Brain microvascular endothelial cell (primary cell): ENCODE measurements around the gene PPFIA1.
"Not testable (repeated sequence)": the region's sequence is repeated elsewhere in the genome, so short reads cannot be mapped to it uniquely, and the experiment has no call there.

Source experiments
- DNase-seq: peaks from one replicate; pipeline ENCODE4 v3.0.0-alpha.2; 2020
- H3K27ac ChIP-seq: fragments of 250-450 bp; sonication (Bioruptor Pico); 2 replicates; pipeline ENCODE4 v1.5.1; 2020; ENCODE audit warnings: mild to moderate bottlenecking, moderate library complexity
- H3K27me3 ChIP-seq: fragments of 250-450 bp; sonication (Bioruptor Pico); replicated peaks from 2 replicates; pipeline ENCODE4 v1.5.1; 2020; ENCODE audit warnings: mild to moderate bottlenecking
- H3K36me3 ChIP-seq: fragments of 250-450 bp; sonication (Bioruptor Pico); replicated peaks from 2 replicates; pipeline ENCODE4 v1.5.1; 2020; ENCODE audit warnings: mild to moderate bottlenecking
- H3K4me3 ChIP-seq: 2 replicates; pipeline ENCODE4 v1.5.1; 2011; ENCODE audit warnings: low read depth, mild to moderate bottlenecking, control low read depth, low read length, moderate library complexity
- in situ Hi-C: cut with HindIII; loops from 2 replicates; pipeline ENCODE4 v1.10.0; 2017; ENCODE audit warnings: low sequenced_read_pairs, low pct_ligation_motif_present
- TF ChIP-seq, protein P1 (sequence below): IDR thresholded peaks from 2 replicates; pipeline ENCODE4 v1.5.1; 2011; ENCODE audit warnings: low read depth, mild to moderate bottlenecking, moderate library complexity, low read length, control low read depth, inconsistent platforms; ENCODE audit errors: missing control alignments

PPFIA1 gene

DNA sequence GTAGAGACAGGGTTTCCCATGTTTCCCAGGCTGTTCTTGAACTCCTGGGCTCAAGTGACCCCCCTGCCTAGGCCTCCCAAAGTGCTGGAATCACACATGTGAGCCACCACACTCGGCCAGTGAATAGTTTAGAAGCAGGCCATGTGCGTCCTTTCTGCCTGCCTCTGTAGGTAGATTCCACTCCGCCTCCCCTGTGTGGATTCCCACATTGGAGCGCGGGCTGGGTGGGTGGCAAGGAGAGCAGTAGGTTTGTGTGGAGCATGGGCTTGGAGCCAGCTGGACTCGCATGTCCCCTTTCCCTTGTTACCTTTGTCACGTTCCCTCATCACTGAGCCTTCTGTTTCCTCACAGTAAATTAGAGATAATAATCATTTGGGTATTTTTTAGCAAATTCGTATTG lies 21.7 kb downstream of the PPFIA1 start:
- H3K4me3 ChIP-seq, result no peak overlapping the region
- H3K36me3 ChIP-seq, result peaks cover 14% of the 10 kb centered on the region
- no peaks in the 10 kb centered on the region for H3K27me3 ChIP-seq
- DNase-seq, result no peak
- TF ChIP-seq, protein P1, sequence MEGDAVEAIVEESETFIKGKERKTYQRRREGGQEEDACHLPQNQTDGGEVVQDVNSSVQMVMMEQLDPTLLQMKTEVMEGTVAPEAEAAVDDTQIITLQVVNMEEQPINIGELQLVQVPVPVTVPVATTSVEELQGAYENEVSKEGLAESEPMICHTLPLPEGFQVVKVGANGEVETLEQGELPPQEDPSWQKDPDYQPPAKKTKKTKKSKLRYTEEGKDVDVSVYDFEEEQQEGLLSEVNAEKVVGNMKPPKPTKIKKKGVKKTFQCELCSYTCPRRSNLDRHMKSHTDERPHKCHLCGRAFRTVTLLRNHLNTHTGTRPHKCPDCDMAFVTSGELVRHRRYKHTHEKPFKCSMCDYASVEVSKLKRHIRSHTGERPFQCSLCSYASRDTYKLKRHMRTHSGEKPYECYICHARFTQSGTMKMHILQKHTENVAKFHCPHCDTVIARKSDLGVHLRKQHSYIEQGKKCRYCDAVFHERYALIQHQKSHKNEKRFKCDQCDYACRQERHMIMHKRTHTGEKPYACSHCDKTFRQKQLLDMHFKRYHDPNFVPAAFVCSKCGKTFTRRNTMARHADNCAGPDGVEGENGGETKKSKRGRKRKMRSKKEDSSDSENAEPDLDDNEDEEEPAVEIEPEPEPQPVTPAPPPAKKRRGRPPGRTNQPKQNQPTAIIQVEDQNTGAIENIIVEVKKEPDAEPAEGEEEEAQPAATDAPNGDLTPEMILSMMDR, result no peak
- in situ Hi-C loops, result no loop called here
- no peak overlapping the region for H3K27ac ChIP-seq

DNA sequence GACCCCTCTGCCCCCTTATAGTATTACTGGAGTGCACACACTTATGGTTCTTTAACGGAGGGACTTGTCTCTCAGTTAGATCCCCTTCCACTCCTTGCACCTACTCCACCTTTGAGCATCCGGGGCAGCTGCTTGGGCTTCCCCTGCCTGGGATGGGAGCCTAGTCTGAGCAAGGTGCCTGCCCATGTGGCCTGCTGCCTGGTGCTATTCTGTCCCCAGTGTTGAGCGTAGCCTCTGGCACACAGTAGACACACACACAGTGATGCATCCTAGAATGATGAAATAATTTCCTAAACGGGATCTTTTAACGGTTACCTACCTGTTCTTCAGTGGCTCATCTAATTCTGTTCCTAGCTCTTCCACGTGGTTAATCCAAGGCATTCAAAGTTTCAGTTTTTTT lies 22.4 kb downstream of the PPFIA1 start:
- TF ChIP-seq, protein P1, result no peak
- in situ Hi-C loops, result no loop called here
- DNase-seq, result no peak
- Histone ChIP-seq H3K4me3 (no peak overlapping the region), H3K27ac (no peak overlapping the region), H3K27me3 (no peaks in the 10 kb centered on the region), H3K36me3 (peaks cover 14% of the 10 kb centered on the region)

DNA sequence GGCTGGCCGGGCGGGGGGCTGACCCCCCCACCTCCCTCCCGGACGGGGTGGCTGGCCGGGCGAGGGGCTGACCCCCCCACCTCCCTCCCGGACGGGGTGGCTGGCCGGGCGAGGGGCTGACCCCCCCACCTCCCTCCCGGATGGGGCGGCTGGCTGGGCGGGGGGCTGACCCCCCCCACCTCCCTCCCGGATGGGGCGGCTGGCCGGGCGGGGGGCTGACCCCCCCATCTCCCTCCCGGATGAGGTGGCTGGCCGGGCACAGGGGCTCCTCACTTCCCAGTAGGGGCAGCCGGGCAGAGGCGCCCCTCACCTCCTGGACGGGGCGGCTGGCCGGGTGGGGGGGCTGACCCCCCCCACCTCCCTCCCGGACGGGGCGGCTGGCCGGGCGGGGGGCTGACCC lies 24.7 kb downstream of the PPFIA1 start:
- H3K27ac ChIP-seq, H3K27me3 ChIP-seq, H3K4me3 ChIP-seq, in situ Hi-C loops, DNase-seq: not testable (repeated sequence)
- peaks cover 17% of the 10 kb centered on the region for H3K36me3 ChIP-seq

DNA sequence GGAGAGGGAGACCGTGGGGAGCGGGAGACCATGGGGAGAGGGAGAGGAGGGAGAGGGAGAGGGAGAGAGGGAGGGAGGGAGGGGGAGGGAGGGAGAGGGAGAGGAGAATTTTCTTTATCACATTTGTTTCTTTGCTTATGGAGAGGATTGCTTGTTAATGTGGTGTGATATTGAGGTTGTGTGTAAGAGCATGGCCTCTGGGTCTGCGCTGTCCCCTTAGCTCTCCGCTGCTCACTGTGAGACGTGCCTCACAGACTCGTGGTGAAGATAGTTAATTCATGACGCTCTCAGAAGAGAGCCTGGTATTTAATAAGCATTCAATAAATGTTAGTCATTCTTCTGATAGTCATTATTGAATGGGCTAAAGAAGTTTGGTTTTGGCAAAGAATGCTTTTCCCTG lies 26.2 kb downstream of the PPFIA1 start:
- Histone ChIP-seq H3K27ac (peak overlapping the region; percentile 75), H3K27me3 (no peaks in the 10 kb centered on the region), H3K4me3 (no peak overlapping the region), H3K36me3 (peaks cover 15% of the 10 kb centered on the region)
- TF ChIP-seq, protein P1, result no peak
- in situ Hi-C loops, result no loop called here
- DNase-seq, result peak; percentile 12

DNA sequence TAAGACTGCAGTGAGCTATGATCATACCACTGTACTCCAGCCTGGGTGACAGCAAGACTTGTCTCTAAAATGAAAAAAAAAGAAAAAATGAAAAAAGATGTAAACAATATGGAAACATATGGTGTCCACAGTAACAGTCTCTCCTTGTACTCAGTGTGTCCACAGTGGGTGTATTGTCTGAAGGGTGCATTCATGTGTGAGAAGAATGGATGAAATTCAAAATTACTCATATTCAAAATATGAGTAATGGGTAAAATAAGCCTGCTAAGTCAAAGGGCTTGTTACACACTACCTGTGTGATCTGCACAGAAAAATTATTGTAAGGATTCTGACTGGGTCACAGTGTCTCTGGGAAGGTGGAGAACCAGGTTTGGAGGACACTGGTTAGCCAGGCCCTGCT lies 26.9 kb downstream of the PPFIA1 start:
- H3K27ac ChIP-seq, result peak overlapping the region; percentile 75
- in situ Hi-C loops, result no loop called here
- H3K4me3 ChIP-seq, result no peak overlapping the region
- H3K27me3 ChIP-seq, result no peaks in the 10 kb centered on the region
- peaks cover 15% of the 10 kb centered on the region for H3K36me3 ChIP-seq
- TF ChIP-seq, protein P1, result no peak
- DNase-seq, result peak; percentile 34

DNA sequence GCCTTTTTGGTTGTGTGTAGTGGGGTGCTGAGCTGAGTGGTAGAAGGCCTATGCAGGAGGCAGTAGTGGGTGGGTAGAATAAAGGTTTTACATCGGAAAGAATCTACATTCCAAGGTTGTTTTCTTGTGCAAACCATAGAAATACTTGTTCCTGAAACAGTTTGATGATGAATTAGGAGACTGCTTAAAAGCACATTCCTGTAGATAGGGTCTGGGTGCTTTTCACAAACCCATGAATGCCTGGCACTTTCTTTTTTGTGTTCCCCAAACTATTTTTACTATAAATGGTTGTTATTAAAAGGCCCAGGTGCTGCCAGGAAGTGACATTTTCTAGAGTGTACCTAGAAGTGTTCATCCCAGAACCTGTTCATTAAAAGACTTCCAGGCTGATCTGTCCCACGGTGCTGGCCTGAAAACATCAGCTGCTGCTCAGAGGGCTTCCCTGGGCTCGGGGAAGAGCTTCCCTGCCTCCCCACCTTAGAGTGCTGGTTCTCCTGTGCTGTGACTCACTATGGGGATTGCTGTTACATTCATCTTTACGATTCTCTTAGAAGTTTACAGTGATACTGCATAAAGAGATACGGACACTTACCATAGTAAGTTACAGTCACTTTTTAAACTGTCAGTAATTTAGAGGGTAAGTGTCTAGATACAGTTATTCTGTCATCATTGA lies 27.9 kb downstream of the PPFIA1 start:
- DNase-seq, result no peak
- peak overlapping the region; percentile 75 for H3K27ac ChIP-seq
- no peaks in the 10 kb centered on the region for H3K27me3 ChIP-seq
- in situ Hi-C loops, result no loop called here
- peaks cover 12% of the 10 kb centered on the region for H3K36me3 ChIP-seq
- TF ChIP-seq, protein P1, result no peak
- H3K4me3 ChIP-seq, result no peak overlapping the region
